Right ventricle myocardium superior (tissue), 1 donor: ENCODE results near the gene KIAA1614. TPM values are rescaled to one million over a fixed set of nuclear protein-coding genes. Genes with fewer than 3 reads are reported as not detected.

Source experiments
- ATAC-seq: fragments of 200-7000 bp; cut with Tn5 transposase; one replicate; pipeline ENCODE4 v1.9.1; 2020; ENCODE audit warnings: mild to moderate bottlenecking; ENCODE audit not compliant: poor library complexity
- DNase-seq: peaks from one replicate; pipeline ENCODE4 v3.0.0-alpha.2; 2020
- intact Hi-C: fragments of 100-400 bp; cut with DNase I; formaldehyde crosslinking; loops from one replicate; pipeline ENCODE4 v1.11.2; 2022
- total RNA-seq: library from RNA; stranded (reverse); fragmentation: NEBNext Ultra II Directional; extraction: Animal tissue kit (Norgen Biotek cat#: 25700); gene quantifications from one replicate; pipeline ENCODE4 v1.2.1, GENCODE V29; 2021
- donor health status: DM: no; HTN: yes; CAD: no; lungs with severe emphysema.

KIAA1614 gene
- total RNA-seq, 1 donor from 2014 or later, result 7.1 TPM

GRCh38 chr1:180936110-180937011, 23.7 kb downstream of the KIAA1614 start:
- DNase-seq (no peak), ATAC-seq (no peak)
- intact Hi-C loops, result no loop called here

DNA sequence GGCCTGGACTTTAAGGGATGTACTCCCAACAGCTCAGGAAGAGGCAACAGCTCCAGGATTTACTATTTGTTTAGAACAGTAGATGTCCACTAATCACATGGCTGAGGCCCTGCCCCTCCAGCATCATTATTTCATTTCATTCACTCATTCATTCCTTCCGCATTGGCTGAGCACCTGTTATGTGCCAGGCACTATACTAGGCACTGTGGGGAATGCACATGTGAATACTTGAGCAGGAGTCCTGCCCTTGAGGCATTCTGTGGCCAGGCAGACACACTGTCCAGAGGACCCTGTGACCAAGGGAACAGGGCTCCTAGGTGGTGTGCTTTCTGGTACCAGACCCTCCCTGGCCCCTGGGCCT, 24.3 kb downstream of the KIAA1614 start:
- intact Hi-C loops, result no loop called here
- DNase-seq, result no peak
- no peak for ATAC-seq

DNA sequence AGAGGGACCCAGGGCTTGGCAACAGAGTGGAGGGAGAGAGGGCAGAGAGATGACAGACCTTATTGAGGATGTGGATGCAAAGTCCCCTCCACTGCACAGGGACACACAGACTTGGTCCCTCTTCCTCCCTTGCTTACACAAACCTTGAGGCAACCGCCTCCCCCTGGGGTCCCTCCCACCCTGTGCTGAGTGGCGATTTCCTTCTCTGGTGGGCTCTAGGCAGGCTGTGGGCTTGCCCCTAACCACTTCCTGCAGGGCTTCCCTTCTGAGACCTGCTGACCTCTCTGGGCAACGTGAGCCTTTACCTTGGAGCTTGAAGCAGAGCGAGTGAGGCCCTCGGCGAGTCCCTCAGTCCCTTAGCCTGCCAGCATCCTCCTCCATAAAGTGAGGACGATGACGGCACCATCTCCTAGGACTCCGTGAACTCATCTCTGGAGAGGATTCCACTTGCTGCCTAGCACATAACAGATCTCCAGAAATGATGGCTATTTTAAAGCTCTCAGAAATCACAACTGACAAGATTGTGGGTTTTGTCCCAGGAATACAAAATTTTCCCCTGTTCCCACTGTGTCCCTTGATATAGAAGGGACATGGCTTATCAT, 25.0 kb downstream of the KIAA1614 start:
- DNase-seq (peak; percentile 20), ATAC-seq (no peak)
- intact Hi-C loops, result no loop called here

- DNase-seq (no peak), ATAC-seq (no peak)
- intact Hi-C loops, result no loop called here
Measured at GRCh38 chr1:180939073-180939710, 26.5 kb downstream of the KIAA1614 start.

- intact Hi-C loops, result no loop called here
- ATAC-seq (no peak), DNase-seq (no peak)
Measured at GRCh38 chr1:180939711-180940103, 27.0 kb downstream of the KIAA1614 start.

- intact Hi-C loops, result no loop called here
- no peak for ATAC-seq
- DNase-seq, result no peak
Measured at GRCh38 chr1:180940445-180940844, 27.7 kb downstream of the KIAA1614 start.

DNA sequence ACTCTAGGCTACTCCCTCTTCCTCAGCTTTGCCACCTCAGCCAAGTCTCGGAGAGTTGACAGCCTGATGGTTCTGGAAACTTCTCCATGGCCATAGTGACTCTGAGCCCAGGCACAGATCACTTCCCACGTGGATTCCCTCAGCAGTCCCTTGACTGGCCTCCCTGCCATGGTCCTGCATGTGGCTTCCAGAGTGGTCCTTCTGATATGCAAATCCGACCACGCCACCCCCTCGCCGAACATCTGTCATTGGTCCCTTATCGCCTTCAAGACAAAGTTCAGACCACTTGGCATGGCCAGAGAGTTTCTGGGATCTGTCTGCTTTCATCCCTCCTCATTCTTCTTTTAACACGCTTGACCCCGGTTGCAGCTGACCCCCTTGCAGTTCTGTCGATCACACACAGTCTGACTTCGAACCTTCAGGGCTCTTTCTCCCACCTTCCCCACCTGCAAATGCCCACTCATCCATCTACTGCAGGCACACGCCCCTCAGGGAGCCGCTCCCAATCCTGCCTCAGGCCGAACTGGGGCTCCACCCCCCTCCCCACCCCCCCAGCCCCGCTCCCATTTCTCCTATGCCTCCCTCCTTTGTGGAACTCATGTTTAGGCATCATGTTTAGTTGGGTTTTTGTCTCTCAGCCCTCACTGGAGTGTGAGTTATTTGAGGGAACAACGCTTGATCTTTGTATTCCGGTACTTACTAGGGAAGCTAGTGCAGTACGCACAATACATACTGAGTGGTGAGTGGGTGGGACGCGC, 29.0 kb downstream of the KIAA1614 start:
- DNase-seq, result peak; percentile 28
- intact Hi-C loops, result no loop called here
- no peak for ATAC-seq

DNA sequence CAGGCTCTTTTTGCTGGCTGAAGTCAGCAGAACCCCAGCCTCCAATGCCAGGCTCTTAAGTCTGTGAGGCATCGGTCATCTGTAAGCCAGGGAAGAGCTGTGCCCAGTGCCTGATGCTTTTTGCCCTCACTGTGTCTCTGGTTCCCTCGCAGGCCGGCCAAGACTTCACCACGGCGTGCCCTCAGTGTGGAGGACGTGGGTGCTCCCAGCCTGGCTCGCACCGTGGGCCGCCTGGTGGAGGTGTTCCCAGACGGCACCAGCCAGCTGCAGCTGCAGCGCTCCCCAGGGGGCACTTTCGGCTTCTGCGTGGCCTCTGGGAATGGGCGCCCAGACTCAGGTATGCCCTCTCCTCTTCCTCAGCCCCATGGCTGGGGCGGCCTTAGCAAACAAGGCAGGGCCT, 32.5 kb downstream of the KIAA1614 start:
- no peak for DNase-seq
- intact Hi-C loops, result no loop called here
- ATAC-seq, result no peak

GRCh38 chr1:180945551-180945950, 32.9 kb downstream of the KIAA1614 start:
- ATAC-seq (no peak), DNase-seq (no peak)
- intact Hi-C loops, result no loop called here

- no peak for DNase-seq
- intact Hi-C loops, result no loop called here
- ATAC-seq, result no peak
Measured at GRCh38 chr1:180946056-180946455, 33.4 kb downstream of the KIAA1614 start.

GRCh38 chr1:180946541-180947498, 34.1 kb downstream of the KIAA1614 start:
- no peak for DNase-seq
- intact Hi-C loops, result no loop called here

DNA sequence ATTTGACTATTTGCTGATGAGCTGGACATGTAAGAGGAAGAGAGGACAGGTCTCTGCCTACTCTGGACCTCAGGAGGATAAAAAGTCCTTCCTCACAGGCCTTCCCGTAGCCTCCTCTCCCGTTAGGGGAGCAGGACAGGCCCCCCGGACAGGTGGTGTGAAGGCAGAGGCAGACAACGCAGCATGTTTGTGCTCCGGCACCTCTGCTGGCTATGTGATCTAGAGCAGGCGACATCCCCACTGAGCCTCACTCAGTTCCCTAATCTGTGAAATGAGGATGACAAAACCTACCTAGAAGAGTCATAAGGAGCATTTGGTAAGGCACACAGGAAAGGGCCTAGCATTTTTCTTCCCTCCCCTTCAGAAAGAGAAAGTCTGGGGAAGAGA, 34.8 kb downstream of the KIAA1614 start:
- DNase-seq, result no peak
- intact Hi-C loops, result no loop called here
- ATAC-seq, result no peak

More at GRCh38 chr1:180946541-180947498, 34.1 kb downstream of the KIAA1614 start:
- no peak for ATAC-seq

GRCh38 chr1:180947901-180948640, 35.4 kb downstream of the KIAA1614 start:
- ATAC-seq (peak; percentile 14), DNase-seq (peak; percentile 39)
- intact Hi-C loops, result no loop called here

DNA sequence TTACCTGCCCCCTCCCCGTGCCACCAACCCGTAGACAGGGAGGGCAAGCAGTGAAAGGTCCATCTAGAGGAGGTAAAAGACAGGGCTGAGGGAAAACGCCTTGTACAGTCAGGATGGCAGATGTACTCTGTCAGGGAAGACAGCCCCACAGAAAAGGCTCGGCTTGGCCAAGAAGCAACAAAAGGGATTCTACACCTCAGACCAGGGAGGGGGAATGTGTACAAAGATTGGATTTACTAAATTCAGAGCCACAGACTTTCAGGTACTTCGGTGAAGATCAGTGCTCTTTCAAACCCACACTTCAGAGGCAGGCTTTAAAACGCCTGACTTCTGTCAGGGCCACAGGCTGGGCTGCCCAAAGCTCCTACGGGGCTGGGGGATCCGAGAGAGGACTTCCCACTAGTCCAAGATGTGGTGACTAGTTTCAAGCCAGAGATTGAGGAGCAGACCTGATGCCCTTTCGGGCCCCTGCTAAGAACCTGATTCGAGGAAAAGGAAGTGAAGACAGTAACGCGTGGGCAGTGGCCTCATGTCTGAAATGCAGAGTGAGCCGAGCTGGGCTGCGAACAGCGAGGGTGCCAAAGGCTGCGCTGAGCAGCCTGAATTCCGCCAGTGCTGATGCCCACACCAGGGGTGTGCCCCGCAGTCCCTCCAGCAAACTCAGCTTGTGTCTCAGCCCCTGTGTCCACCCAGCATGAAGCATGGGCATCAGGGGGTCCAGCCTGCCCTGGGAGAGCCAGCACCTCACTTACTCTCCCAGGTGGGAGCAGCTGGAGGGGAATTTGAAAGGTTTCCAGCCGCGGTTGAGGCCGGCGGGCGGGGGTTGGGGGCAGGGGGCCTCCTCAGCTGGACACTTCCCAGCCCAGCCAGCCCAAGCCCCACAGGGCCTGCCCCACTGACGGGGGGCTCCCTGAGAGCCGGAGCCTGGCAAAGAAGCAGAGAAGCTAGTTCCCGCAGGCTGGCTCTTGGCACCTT, 36.2 kb downstream of the KIAA1614 start:
- intact Hi-C loops, result no loop called here
- no peak for ATAC-seq

GRCh38 chr1:180949616-180950000, 36.9 kb downstream of the KIAA1614 start:
- DNase-seq (no peak), ATAC-seq (no peak)
- intact Hi-C loops, result no loop called here

More for the DNA sequence above, 36.2 kb downstream of the KIAA1614 start:
- DNase-seq, result no peak

DNA sequence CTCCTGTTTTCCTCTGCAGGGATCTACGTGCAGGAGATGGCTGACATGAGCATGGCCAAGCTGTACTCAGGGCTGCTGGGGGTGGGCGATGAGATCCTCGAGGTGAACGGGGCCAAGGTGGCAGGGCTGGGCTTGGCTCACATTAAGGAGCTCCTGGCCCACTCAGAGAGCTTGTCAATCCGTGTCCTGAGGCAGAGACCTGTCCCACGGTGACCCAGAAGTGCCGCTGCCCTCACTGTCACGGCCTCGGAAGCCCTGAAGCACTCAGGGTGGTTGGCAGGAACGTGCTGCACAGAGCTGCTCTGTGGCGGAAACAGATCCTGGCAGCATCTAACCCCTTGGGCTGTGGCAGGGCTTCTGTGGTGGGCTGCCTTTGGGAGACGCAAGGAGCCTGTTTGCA, 37.6 kb downstream of the KIAA1614 start:
- ATAC-seq (no peak), DNase-seq (no peak)
- intact Hi-C loops, result no loop called here
